HG02938 (cell line): ENCODE measurements around the gene NLGN3.

ENCODE experiments used
- ATAC-seq: cut with Tn5 transposase; IDR thresholded peaks from one replicate; pipeline ENCODE4 v1.9.1; 2021; ENCODE audit warnings: mild to moderate bottlenecking, moderate library complexity; ENCODE audit not compliant: unreplicated experiment

Gene NLGN3

GRCh38 chrX:71144651-71145050 is at the start of gene NLGN3:
Gene NLGN3 (plus strand): TSS chrX:71144841. CDS start chrX:71147750, 2,909 bp downstream.
- ATAC-seq, result no peak

DNA sequence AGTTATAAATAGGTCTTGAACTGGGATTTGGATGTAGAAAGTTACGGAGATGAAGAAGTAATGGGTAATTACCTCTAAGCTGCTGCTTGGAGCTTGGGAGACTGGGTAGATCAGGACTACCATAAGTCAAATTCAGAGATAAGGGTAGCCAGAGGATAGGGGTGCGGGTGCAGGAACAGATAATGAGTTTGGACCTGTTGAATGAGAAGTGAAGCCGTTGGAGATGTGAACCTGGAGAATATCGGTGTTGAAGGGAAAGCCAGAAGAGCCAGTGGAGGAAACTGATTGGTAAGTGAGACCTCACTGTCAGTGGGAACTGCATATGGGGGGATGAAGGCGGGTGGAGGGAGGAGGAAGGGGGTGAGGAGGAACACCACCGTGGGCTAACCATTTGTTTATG is 49.6 kb upstream of the NLGN3 start:
- ATAC-seq, result no peak

- peak; percentile 91 for ATAC-seq
Measured at GRCh38 chrX:71095555-71095980, 49.1 kb upstream of the NLGN3 start, which contains the start of gene FOXO4. Gene FOXO4 (plus strand): TSS chrX:71095851. CDS start chrX:71096529, 678 bp downstream.

DNA sequence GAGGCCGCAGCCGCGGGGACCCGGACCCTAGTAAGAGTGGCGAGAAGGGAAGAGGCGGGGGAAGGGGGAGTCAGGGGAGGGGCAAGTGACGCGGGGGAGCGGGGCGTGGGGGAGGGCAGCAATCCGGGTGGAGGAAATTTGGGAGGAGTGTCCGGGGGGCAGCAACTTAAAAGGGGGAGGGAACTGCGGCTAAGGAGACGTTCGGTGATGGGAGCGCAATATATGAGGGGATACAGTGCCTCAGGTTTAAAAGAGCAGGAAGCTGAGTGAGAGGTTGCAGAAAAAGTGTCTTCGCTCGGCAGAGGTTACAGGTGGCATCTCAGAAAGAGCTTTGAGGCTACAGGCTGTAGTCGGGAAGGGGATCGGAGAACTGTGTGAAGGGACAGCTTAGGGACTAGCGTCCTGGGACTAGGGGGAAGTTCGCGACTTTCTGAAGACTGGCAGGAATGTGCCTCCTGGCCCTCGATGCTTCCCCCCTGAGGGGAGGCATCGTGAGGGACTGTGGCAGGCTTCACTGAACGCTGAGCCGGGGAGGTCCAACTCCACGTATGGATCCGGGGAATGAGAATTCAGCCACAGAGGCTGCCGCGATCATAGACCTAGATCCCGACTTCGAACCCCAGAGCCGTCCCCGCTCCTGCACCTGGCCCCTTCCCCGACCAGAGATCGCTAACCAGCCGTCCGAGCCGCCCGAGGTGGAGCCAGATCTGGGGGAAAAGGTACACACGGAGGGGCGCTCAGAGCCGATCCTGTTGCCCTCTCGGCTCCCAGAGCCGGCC is 48.5 kb upstream of the NLGN3 start:
- no peak for ATAC-seq

GRCh38 chrX:71096760-71097032 is 47.9 kb upstream of the NLGN3 start:
- ATAC-seq, result no peak

- no peak for ATAC-seq
Measured at GRCh38 chrX:71098302-71098701, 46.3 kb upstream of the NLGN3 start.

DNA sequence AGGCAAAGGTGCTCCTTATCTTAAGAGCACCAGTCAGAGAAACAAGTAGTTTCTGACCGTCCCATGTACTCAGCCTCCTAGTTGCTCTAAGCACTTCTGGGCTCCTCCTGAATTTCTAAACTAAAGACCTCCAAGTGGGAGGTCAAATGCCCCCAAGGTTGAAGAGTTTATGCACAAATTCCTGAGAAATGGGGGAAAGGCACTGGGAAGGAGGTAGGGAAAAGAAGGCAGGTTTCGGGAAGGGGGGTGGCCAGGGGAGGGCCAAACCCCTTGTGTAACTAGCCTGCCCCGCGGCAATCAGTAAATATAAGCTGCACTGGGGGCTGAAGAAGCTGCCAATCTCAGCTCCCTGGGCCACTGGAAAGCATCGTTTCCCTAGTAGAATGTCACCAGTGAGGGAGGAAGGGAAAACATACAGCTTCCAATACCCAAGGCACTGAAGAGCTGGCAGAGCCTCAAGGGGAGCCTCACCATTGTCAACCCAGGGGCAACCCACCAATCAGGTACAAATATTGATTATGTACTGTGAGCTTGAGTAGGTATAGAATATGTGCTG is 45.6 kb upstream of the NLGN3 start:
- no peak for ATAC-seq

- ATAC-seq, result no peak
Measured at GRCh38 chrX:71099736-71100135, 44.9 kb upstream of the NLGN3 start.

GRCh38 chrX:71100581-71101505 is 43.8 kb upstream of the NLGN3 start:
- ATAC-seq, result no peak

- no peak for ATAC-seq
Measured at GRCh38 chrX:71102292-71102691, 42.3 kb upstream of the NLGN3 start.

DNA sequence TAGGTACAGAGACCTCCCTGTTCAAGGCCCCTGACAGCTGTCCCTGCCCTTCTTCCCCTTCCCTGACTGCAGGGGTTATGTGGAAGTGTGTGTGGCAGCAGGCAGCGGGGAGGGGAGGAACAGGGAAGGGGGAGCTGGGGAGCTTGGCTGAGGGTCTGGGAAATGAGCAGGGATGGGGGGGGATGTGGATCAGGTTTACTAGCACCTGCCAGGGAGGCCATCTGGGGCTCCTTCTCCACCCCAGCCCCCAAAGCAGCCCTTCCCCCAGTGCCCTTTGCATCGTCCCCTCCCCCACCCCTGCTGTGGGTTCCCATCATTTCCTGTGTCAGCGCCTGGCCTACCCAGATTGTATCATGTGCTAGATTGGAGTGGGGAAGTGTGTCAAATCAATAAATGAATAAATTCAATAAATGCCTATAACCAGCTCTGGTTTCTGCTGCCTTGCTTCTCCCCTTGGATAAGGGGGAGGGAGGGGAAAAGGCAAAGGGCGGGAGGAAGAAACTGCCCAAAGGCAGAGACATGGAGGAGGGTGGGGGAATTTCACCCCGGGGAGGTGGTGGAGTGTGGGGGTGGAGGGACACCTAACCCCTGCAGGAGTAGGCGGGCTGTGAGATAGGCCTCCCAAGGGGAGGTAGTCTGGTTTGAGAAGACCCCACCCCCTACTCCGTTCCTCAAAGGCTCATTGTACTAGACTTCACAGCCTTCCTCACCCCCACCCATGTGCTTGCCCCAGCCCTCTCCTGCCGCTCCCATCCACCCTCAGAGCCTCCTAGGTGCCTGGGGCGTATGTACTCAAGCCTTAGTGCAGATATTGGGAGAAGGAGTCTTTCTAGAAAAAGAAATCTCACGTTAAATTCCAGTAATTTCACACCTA is 41.3 kb upstream of the NLGN3 start:
- ATAC-seq, result no peak

GRCh38 chrX:71105628-71106027 is 39.0 kb upstream of the NLGN3 start:
- no peak for ATAC-seq

DNA sequence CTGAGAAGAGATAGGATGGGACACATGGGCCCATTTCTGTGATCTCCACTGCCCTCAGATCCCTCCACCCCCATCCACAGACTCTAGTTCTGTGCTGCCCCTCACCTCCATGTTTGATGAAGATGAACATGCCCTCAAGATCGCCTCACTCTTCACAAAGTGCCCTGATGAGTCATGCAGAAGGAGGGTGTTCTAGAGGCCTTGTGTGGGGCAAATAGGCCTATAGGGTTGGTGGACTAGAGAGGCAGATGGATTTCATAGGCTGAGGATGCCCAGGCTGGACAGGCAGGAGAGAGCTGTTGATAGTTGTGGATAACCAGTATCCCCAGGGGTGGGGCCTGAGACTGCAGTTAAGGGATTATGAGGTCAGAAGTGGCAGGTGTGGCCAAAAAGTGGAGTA is 38.2 kb upstream of the NLGN3 start, which contains the start of gene CXorf65:
Gene CXorf65 (minus strand): TSS at position 314 of the 400 bp plus-strand sequence. CDS start 184 bp downstream, at position 130.
- ATAC-seq, result no peak

- ATAC-seq, result no peak
Measured at GRCh38 chrX:71107245-71107644, 37.4 kb upstream of the NLGN3 start.

- no peak for ATAC-seq
Measured at GRCh38 chrX:71107762-71108360, 36.8 kb upstream of the NLGN3 start.

GRCh38 chrX:71109051-71109450 is 35.6 kb upstream of the NLGN3 start:
- no peak for ATAC-seq

GRCh38 chrX:71111141-71111843 is 33.3 kb upstream of the NLGN3 start, which contains the start of gene IL2RG:
Gene IL2RG (minus strand): TSS chrX:71111577. CDS start chrX:71111539, 38 bp downstream.
- peak; percentile 86 for ATAC-seq

DNA sequence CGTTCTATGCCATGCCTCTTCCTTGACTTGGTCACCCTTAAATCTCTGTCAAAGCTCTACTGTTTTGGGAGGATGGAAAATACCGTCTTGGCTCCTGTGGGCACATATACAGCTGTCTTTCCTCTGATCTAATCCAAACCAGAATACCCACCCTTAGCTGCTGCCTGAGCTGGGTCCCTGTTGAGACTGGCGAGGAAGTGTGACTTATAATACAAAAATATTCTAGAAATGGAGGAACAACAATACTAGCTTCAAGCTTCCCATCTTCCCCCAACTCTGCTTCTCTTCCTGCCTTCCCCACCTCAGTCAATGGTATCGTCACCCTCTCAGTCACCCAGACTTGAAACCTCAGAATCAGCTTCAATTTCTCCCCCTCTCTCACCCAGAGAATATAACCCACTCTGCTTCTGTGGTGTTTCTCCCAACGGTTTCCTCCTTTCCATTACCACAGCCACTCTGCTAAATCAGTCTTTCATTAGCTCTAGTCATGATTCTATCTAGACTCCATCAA is 32.7 kb upstream of the NLGN3 start:
- ATAC-seq, result peak; percentile 20

- no peak for ATAC-seq
Measured at GRCh38 chrX:71117358-71117757, 27.3 kb upstream of the NLGN3 start.
